DND-41 (cell line): Measurements from ENCODE around the gene FURIN.

ENCODE experiments used
- ATAC-seq: fragments of 200-7000 bp; cut with Tn5 transposase; 3 replicates; pipeline ENCODE4 v1.9.1; 2021; ENCODE audit warnings: low read depth; ENCODE audit not compliant: insufficient read depth
- DNase-seq: peaks from one replicate; pipeline ENCODE4 v3.0.0-alpha.2; 2020
- H2AFZ ChIP-seq: 2 replicates; pipeline ENCODE4 v1.6.0; 2012; ENCODE audit warnings: low read depth, low read length
- H3K27ac ChIP-seq: 2 replicates; pipeline ENCODE4 v1.5.1; 2012; ENCODE audit warnings: low read length, inconsistent platforms
- H3K27me3 ChIP-seq: fragments of 200-600 bp; sonication (generic); 2 replicates; pipeline ENCODE4 v1.6.0; 2012; ENCODE audit warnings: low read length, mild to moderate bottlenecking, inconsistent platforms; ENCODE audit not compliant: insufficient read depth, poor library complexity
- H3K36me3 ChIP-seq: 2 replicates; pipeline ENCODE4 v1.5.1; 2012; ENCODE audit warnings: low read length, inconsistent platforms; ENCODE audit not compliant: insufficient read depth
- H3K4me1 ChIP-seq: 2 replicates; pipeline ENCODE4 v1.5.1; 2012; ENCODE audit warnings: mild to moderate bottlenecking, low read length; ENCODE audit not compliant: insufficient read depth
- H3K4me2 ChIP-seq: 2 replicates; pipeline ENCODE4 v1.6.0; 2012; ENCODE audit warnings: mild to moderate bottlenecking, moderate library complexity, low read length, inconsistent platforms; ENCODE audit not compliant: insufficient read depth
- H3K4me3 ChIP-seq, 2 experiments: fragments of 200-600 bp in 1 of 2; shearing (Covaris generic) in 1 of 2; 2 replicates each; pipeline ENCODE4 v1.5.1; 2012 to 2016; ENCODE audit warnings: inconsistent platforms in 2 of 2, low read length in 2 of 2, mild to moderate bottlenecking in 2 of 2, low read depth in 1 of 2, moderate library complexity in 1 of 2
- H3K79me2 ChIP-seq: 2 replicates; pipeline ENCODE4 v1.6.0; 2012; ENCODE audit warnings: low read length, inconsistent platforms; ENCODE audit not compliant: insufficient read depth
- H3K9ac ChIP-seq: 2 replicates; pipeline ENCODE4 v1.6.0; 2012; ENCODE audit warnings: low read depth, mild to moderate bottlenecking, inconsistent platforms, low read length, moderate library complexity
- H3K9me3 ChIP-seq: 2 replicates; pipeline ENCODE4 v1.5.1; 2012; ENCODE audit warnings: low read length, moderate library complexity, mild to moderate bottlenecking, inconsistent platforms; ENCODE audit not compliant: insufficient read depth, severe bottlenecking
- H4K20me1 ChIP-seq: 2 replicates; pipeline ENCODE4 v1.6.0; 2012; ENCODE audit warnings: low read length; ENCODE audit not compliant: insufficient read depth
- CTCF ChIP-seq: IDR thresholded peaks from 2 replicates; pipeline ENCODE4 v1.5.1; 2012; ENCODE audit warnings: borderline replicate concordance, low read length, moderate library complexity, mild to moderate bottlenecking; ENCODE audit not compliant: poor library complexity, severe bottlenecking; ENCODE audit errors: extremely low read depth
- EZH2 ChIP-seq: IDR thresholded peaks from 3 replicates; pipeline ENCODE4 v1.6.1; 2012; ENCODE audit warnings: borderline replicate concordance, low read depth, mild to moderate bottlenecking, moderate library complexity, low read length, inconsistent platforms; ENCODE audit not compliant: severe bottlenecking

FURIN gene

GRCh38 chr15:90859234-90860131 lies 8.9 kb upstream of the FURIN start:
- Histone ChIP-seq H3K4me3 (no peak overlapping the region), H3K9me3 (no peaks in the 10 kb centered on the region), H3K4me1 (peaks cover 4% of the 10 kb centered on the region; the same call in 1 of the 2 replicates), H4K20me1 (no peaks in the 10 kb centered on the region), H3K9ac (no peak overlapping the region), H3K79me2 (no peaks in the 10 kb centered on the region), H2AFZ (no peak overlapping the region), H3K27me3 (no peaks in the 10 kb centered on the region), H3K27ac (no peak overlapping the region), H3K4me2 (no peak overlapping the region), H3K36me3 (no peaks in the 10 kb centered on the region)
- no peak for DNase-seq
- no peak for TF ChIP-seq CTCF
- TF ChIP-seq EZH2: no peak
- ATAC-seq: no peak

- H4K20me1 ChIP-seq: no peaks in the 10 kb centered on the region
- no peak overlapping the region for H3K9ac ChIP-seq
- no peak overlapping the region for H2AFZ ChIP-seq
- no peaks in the 10 kb centered on the region for H3K36me3 ChIP-seq
- H3K79me2 ChIP-seq: no peaks in the 10 kb centered on the region
- H3K9me3 ChIP-seq: no peaks in the 10 kb centered on the region
- no peak for DNase-seq
- no peak overlapping the region for H3K4me2 ChIP-seq
- no peak overlapping the region for H3K4me3 ChIP-seq
- H3K27me3 ChIP-seq: no peaks in the 10 kb centered on the region
- peaks cover 4% of the 10 kb centered on the region; the same call in 1 of the 2 replicates for H3K4me1 ChIP-seq
- no peak for ATAC-seq
- TF ChIP-seq CTCF: no peak
- no peak overlapping the region for H3K27ac ChIP-seq
These were observed 7.9 kb upstream of the FURIN start for GRCh38 chr15:90860450-90860849.

GRCh38 chr15:90860942-90861675 lies 7.3 kb upstream of the FURIN start:
- Histone ChIP-seq H3K27ac (no peak overlapping the region), H3K4me1 (peaks cover 4% of the 10 kb centered on the region; the same call in 1 of the 2 replicates)
- TF ChIP-seq CTCF: no peak
- TF ChIP-seq EZH2: no peak

More at GRCh38 chr15:90860942-90861675, 7.3 kb upstream of the FURIN start:
- no peaks in the 10 kb centered on the region for H3K9me3 ChIP-seq
- H3K9ac ChIP-seq: no peak overlapping the region
- H3K79me2 ChIP-seq: no peaks in the 10 kb centered on the region
- no peak overlapping the region for H3K4me3 ChIP-seq
- H2AFZ ChIP-seq: no peak overlapping the region
- ATAC-seq (no peak), DNase-seq (no peak)
- H3K27me3 ChIP-seq: no peaks in the 10 kb centered on the region
- H3K36me3 ChIP-seq: no peaks in the 10 kb centered on the region
- no peak overlapping the region for H3K4me2 ChIP-seq
- H4K20me1 ChIP-seq: no peaks in the 10 kb centered on the region
